HG03135 (cell line): ENCODE data around the gene FOLR2.
"Not testable (repeated sequence)": the region's sequence is repeated elsewhere in the genome, so short reads cannot be mapped to it uniquely, and the experiment has no call there.

ENCODE experiments used
- ATAC-seq: cut with Tn5 transposase; IDR thresholded peaks from one replicate; pipeline ENCODE4 v1.9.1; 2021; ENCODE audit warnings: mild to moderate bottlenecking, moderate library complexity; ENCODE audit not compliant: unreplicated experiment

Gene FOLR2

DNA sequence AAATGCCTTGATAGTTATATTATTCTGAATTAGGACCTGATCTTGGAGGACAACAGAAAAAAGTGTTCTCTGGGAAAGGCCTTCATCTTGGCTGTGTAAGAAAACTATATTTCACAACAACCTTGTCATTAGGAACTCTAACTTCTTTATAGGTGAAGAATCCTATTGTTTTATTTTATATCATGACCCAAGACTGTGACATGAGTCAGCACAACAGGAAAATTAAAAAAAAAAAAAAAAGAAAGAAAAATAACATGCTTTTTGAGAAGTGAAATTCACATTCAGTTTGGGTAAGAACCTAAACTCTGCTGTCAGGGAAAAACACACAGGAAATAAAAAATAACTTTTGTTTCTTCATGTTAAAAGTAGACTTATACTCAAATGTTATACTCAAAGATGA lies 11.7 kb upstream of the FOLR2 start:
- ATAC-seq: no peak

DNA sequence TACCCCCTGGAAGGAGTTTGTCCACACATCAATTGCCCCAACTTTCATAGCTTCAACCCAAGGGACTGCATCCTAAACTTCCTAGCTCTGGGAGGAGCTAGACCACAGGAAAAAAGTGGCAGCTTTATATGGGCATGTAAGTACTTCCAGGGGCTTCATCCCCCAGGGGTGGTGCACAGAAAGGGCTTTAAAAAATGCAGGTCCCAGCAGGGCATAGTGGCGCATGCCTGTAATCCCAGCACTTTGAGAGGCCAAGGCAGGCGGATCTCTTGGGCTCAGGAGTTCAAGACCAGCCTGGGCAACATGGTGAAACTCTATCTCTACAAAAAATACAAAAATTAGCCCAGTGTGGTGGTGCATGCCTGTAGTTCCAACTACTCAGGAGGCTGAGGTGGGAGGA lies 9.8 kb upstream of the FOLR2 start:
- ATAC-seq: not testable (repeated sequence)

GRCh38 chr11:72208281-72208680 lies 8.3 kb upstream of the FOLR2 start:
- no peak for ATAC-seq

DNA sequence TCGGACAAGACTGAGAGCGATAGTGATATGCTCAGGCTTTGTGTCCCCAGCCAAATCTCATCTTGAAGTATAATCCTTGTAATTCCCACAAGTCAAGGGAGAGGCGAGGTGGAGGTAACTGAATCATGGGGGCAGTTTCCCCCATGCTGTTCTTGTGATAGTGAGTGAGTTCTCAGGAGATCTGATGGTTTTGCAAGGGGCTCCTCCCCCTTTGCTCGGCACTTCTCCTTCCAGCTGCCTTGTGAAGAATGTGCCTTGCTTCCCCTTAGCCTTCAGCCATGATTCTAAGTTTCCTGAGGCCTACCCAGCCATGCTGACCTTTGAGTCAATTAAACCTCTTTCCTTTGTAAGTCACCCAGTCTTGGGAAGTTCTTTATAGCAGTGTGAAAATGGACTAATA lies 7.5 kb upstream of the FOLR2 start:
- ATAC-seq: no peak

DNA sequence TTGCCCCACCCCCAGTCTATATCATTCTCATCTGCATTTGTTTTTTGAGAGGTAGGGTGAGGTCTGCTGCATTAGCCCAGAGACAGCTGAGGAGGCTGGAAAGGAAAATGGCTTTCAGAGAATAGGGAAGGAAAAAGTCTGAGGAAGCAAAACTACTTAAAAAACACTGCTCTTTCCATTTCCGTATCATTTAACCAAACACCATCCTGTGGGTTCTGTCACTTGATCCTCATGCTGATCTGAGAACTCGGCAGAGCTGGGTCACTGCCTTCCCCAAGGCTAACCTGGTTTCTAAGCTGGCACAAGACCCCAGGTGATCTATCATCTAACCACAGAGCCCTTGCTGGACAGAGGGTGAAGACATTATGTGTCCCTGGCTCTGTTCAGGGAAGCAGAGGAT lies 1.2 kb downstream of the FOLR2 start:
- ATAC-seq: no peak

- no peak for ATAC-seq
Measured at GRCh38 chr11:72218251-72218745, 1.7 kb downstream of the FOLR2 start.

- no peak for ATAC-seq
Measured at GRCh38 chr11:72220696-72221363, 4.2 kb downstream of the FOLR2 start.

DNA sequence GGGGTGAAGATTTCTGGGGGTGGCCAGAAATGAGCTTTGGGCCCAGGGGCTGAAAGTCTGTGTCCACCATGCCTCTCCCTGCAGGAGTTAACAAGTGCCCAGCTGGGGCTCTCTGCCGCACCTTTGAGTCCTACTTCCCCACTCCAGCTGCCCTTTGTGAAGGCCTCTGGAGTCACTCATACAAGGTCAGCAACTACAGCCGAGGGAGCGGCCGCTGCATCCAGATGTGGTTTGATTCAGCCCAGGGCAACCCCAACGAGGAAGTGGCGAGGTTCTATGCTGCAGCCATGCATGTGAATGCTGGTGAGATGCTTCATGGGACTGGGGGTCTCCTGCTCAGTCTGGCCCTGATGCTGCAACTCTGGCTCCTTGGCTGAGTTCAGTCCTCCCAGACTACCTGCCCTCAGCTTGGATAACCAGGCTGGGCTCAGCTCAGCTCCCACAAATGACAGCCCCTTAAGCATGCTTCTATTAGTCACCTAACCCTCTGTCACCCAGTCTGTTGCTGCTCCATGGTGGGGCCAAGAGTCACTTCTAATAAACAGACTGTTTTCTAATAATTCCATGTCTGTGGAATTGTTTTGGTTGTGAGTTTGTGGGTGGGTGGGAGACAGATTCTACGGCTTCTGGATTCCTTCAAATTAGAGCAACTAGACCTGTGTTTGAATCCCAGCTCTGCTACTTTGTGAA lies 4.9 kb downstream of the FOLR2 start:
- ATAC-seq: no peak

- ATAC-seq: no peak
Measured at GRCh38 chr11:72222106-72222891, 5.7 kb downstream of the FOLR2 start.

GRCh38 chr11:72222907-72223614 lies 6.5 kb downstream of the FOLR2 start:
- ATAC-seq: peak; percentile 64

GRCh38 chr11:72223615-72224563 lies 7.3 kb downstream of the FOLR2 start:
- peak; percentile 48 for ATAC-seq

DNA sequence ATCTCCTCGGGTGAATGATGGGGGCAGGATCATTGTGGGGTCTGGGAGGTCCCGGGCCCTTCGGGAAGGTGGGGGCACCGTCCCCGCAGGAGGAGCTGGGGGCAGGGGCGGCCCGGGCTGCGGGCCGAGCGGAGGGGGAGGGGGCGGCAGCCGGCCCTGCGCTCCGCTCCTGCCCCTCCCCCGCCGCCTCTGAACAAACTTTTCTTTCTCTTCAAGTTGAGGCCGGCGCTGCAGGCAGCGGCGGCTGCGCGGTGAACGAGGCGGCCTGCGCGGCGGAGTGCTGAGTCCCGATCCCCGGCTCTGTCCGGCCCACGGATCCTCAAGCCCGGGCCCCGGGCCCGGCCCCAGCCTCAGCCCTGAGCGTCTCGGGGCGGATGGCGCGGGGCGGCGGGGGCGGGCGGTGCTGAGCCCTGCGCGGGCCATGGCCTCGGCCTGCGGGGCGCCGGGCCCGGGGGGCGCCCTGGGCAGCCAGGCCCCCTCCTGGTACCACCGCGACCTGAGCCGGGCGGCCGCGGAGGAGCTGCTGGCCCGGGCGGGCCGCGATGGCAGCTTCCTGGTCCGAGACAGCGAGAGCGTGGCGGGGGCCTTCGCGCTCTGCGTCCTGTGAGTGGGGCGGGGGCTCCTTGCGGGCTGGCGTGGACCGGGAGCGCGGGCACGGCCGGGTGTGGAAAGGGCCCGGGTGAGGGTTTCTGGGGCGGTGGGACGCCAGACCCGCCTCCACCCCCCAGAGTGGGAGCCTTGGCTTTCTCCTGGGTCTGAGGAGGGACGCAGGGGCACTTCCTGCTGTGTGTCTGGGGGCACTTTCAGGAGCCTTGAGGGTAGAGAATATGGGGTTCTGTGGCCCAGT lies 8.2 kb downstream of the FOLR2 start, which contains the start of gene INPPL1:
INPPL1 (plus strand) TSS at position 204 of the 847 bp plus-strand sequence; CDS start at position 422, 218 bp downstream.
- ATAC-seq: no peak

GRCh38 chr11:72225411-72225951 lies 8.9 kb downstream of the FOLR2 start:
- no peak for ATAC-seq

GRCh38 chr11:72226701-72227100 lies 10.1 kb downstream of the FOLR2 start:
- no peak for ATAC-seq

GRCh38 chr11:72227316-72228228 lies 11.0 kb downstream of the FOLR2 start:
- no peak for ATAC-seq

GRCh38 chr11:72228229-72228843 lies 11.7 kb downstream of the FOLR2 start:
- no peak for ATAC-seq

GRCh38 chr11:72228844-72229231 lies 12.2 kb downstream of the FOLR2 start:
- no peak for ATAC-seq
